Glomerular endothelial cell (primary cell): ENCODE data around the gene ARL6IP6. TPM values are rescaled to one million over a fixed set of nuclear protein-coding genes. Genes with fewer than 3 reads are reported as not detected.

Experiments
- DNase-seq: peaks from one replicate; pipeline ENCODE4 v3.0.0-alpha.2; 2011; ENCODE audit warnings: low read depth, low spot score; ENCODE audit errors: extremely low read depth
- total RNA-seq: library from RNA; depleted of rRNA; stranded (reverse); fragments of >200 nt; gene quantifications from 2 replicates; pipeline ENCODE4 v1.2.3, GENCODE V29; 2015

Gene ARL6IP6
- total RNA-seq: 26.0 and 29.2 TPM in 2 replicates

DNA sequence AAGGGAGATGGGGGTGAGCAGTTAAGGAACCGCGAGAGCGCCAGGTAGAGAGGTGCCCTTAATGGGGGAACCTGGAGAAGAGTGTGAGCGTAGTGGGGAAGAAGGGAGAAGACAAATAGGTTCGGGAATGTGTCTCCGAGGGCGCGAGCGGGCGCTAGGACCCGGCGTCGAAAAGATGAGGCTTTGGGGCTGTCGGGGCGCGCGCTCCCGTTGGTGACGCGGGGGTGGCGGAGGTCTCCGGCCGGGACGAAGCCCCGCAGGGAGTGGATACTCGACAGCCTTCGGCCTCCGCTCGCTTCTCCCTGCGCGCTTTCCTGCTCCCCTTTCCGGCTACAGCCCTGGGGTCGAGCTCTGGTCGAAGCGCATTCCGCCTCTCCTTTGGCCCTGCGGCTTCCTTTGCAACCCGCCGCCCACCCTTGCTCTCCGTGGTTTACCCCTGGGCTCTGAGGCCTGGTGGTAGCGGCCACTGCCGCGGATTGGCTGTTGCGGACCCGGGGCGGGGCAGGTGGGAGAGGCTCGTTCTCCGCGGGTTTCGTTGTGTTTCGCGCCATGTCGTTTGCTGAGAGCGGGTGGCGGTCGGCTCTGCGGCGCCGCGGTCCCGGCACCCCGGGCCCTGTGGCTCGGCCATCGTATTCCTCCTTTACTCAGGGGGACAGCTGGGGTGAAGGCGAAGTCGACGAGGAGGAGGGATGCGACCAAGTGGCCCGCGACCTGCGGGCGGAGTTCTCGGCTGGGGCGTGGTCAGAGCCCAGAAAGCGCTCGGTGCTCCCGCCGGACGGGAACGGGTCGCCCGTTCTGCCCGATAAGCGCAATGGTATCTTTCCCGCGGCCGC lies at the start of gene ARL6IP6:
TSS of gene ARL6IP6 (plus strand) at position 545 of the 833 bp plus-strand sequence. CDS start at position 550, 5 bp downstream.
- DNase-seq: peak; percentile 48

DNA sequence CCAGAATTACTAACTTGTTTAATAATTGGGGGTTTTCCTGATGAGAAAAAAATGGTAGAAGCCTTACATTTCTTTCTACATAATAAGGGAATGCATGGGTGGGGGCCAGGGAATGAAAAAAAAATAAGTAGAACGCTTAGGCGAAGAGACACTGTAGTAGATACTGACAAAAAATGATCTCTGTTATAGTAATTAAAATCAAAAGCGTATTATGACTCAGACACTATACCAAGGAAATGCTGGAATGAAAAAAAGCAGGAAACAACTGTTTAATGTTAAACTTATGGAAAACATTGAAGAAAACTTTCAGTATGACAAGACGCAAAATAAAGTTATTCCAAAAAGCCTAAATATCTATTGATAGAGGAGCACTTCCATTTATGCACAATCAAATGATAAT lies 44.1 kb upstream of the ARL6IP6 start:
- DNase-seq: no peak

DNA sequence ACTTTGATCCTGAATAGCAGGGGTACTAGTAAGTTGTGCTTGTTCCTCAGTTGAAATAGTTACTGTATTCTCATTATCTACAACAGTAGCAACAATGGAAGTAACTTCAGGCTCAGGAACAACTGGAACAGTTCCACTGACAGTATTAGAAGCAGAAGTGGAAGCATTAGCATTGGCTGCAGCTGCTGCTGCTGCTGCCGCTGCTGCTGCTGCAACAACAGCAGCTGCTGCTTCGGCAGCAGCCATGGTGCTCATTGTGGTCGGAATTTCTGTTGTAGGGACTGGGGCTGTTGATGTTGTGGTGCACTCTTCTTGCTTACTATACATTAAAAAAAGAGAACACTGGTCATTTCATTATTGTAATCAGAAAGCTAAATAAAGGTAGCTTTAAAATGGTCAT lies 42.0 kb upstream of the ARL6IP6 start:
- DNase-seq: no peak

DNA sequence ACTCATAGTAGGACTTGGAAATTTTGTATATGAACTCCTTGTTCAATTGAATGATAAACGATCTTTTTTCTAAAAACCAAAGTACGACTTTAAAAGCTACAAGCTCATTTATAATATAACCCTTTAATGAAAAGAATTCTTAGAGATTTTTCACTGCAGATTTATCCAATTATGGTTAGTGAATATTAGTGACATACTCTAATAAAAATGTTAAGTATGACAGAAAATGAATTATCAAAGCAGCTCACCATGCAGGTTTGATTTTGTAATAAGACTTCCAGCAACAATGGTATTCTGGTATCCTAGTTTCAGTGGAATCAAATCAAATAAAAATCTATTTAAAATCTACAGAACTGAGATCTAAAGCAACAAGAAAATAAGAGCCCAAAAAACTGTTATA lies 39.6 kb upstream of the ARL6IP6 start:
- DNase-seq: no peak

DNA sequence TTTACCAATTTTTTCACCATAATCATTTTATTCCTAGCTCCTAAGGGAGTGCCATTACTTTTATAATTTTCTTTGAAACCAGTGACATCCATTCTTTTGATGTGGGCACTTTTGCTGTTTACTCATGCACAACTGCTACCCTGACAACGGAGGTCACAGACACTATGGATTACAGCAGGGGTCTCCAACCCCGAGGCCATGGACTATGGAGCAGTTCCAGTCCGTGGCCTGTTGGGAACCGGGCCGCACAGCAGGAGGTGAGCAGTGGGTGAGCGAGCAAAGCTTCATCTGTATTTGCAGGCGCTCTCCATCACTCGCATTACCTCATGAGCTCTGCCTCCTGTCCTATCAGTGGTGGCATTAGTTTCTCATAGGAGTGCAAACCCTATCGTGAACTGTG lies 35.8 kb upstream of the ARL6IP6 start:
- DNase-seq: no peak

DNA sequence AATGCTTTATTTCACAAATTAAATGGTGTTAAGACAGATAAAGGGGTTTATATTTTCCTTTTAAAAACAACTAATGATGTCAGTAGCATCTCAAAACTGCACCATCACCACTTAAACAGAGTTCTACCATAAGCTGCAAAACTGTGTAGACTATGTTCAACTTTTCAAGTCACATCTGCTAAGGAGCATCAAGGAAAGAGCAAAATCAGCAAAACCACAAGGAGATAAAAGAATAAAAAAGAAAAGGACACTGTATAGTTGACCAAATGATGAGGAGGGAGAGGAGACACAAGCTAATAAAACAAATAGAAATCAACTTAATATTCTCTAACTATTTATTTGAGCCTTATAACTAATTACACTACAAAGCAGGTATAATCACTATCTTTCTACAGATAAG lies 35.0 kb upstream of the ARL6IP6 start:
- DNase-seq: no peak

DNA sequence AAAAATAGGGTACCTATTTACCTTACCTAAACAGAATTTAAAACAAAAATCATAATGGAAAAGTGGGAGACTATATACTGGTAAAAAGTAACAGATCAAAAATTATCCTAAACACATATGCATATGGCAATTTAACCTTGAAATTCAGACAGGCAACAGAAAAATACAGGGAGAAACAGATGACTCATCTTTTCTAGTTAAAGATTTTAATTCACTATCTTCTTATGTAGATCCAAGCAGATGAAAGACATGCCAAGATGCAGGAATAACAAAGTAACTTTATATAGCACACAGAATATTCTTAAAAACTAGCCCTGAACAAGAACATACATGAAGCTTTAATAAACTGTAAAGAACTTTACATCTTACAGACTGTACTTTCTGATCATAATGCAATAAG lies 32.1 kb upstream of the ARL6IP6 start:
- DNase-seq: no peak

DNA sequence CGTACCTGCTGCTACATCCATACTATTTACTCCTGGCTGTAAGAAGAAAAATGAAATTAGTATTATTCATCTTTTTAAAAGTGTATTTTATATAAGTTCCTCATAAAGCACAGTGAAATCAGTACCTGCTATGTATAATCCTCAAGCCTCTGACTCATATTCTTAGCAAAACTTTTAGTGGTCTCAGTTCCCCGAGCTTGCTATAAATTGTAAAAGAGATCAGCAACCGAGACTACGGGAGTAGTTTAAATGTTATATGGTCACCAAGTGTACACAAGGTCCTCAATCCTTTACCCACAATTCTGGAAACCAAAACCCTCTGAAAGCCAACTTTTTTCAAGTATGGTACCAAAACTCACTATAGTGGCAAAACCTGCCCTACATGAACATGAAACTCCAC lies 25.4 kb upstream of the ARL6IP6 start:
- DNase-seq: no peak

DNA sequence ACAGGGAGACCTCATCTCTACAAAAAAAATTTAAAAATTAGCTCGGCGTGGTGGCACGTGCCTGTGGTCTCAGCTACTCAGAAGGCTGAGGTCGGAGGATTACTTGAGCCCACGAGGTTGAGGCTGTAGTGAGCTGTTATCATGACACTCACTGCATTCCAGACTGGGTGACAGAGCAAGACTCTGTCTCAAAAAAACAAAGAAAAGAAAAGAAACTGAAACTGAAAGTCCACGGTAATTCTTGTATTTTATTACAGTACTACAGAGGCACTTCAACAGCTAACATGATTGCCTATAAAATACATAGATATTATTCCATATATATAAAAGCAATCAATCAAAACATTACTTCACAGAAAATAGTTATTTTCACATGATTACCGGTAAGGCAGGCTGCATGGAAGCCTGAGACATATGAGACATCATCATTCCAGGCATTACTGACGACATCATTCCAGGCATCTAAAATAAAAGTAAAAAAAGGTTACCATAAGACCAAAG lies 24.2 kb upstream of the ARL6IP6 start:
- DNase-seq: no peak

DNA sequence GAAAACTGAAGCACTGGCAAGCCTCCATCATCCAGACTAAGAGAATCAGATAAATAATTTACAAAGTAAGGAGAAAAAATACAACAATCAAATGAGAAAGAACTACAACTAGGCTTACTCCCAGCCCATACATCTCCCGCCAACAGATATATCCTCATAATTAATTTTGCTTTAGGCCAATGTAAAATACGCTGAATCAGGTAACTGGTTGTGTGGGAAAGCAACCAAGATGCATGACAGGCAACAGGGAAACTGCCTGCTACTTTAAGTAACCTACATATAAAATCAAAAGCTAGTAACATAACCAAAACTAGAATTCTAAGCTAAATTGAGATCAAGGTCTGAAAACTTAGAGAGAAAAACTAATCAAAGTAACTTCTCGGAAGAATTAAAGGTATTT lies 22.7 kb upstream of the ARL6IP6 start:
- no peak for DNase-seq

DNA sequence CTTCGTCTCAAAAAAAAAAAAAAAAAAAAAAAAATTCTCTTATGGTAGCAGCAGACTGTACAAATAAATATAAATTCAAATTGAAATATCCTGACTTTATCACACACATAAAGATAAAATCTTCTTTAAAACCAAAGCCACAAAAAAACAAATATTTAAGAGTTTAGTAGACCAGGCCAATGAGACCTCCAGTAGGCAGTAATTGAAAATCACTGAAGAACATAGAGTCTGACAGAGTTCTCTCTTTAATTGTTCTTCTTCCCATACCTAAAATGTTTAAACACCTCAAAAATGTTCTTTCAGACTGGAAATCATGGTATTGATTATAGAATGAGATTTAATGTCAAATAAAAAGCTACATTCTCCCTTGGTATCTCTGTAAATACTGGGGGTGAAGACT lies 21.9 kb upstream of the ARL6IP6 start:
- DNase-seq: no peak

DNA sequence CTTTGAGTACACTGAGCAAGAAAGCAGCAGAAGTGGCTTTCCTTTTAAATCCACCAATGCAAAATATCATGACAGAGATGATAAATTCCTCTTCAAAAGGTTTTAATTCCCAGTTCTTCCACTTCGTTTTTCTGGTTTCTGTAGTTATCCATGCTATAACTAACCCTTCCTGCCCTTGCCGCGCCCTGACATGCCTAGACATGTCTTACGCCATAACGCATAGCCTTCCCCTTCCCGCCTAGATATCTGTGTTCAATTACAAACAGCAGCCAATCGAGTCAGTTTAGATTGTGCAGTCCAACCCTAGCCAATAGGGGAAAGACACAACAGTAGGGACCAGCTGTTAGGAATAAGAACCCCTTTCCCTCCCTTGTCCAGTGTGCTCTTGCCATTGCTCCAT lies 17.2 kb upstream of the ARL6IP6 start:
- DNase-seq: no peak

DNA sequence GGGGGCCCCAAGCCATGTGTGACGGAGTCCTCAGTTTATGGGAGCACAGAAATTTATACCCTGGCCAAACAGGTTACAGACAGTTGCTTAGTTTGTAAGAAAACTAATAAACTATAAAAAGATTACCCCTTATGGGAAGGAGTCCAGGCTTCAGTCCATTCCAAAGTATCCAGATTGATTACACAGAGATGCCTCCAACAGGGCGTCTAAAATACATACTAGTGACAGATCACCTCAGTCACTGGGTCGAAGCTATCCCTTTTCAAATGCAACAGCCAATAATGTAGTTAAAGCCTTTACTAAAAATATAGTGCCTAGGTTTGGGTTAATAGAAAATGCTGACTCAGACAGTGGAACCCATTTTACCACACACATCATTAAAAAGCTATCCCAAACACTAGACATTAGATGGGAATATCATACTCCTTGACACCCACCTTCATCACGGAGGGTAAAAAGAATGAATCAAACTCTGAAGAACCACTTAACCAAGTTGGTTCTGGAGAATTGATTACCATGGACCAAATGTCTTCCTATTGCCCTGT lies 11.9 kb upstream of the ARL6IP6 start:
- DNase-seq: no peak

DNA sequence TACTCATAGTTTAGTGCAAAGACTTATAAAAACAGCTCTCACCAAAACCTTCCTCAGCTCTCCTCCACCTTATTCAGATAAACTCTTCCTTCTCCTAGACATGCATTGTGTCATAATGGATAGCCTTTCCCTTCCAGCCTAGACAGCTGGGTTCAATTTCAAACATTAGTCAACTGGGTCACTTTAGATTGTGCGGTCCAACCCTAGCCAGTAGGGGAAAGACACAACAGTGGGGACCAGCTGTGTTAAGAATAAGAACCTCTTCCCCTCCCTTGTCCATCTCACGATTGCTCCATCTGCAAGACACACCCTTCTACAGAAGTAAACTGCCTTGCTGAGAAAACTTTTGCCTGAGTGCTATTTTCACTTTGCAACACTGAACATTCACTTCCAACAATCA lies 9.7 kb upstream of the ARL6IP6 start:
- DNase-seq: no peak

DNA sequence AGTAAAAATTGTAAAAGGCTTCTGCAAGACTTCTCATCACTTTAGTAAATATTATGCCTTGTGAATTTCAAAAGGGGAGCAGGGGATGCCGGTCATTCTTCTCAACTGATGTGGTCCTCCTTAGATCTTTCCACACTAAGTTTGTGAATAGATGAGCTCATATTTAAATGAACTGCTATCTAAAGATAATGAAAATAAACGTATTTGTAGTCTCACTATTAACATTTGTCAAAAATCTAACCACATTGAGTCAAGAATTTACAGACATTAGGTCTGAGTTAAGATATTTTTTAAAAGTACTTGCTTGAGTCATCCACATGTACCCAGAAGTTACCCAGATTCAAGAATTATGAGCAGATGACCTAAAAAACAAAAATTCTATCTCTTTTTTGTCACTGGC lies 7.7 kb upstream of the ARL6IP6 start:
- no peak for DNase-seq

DNA sequence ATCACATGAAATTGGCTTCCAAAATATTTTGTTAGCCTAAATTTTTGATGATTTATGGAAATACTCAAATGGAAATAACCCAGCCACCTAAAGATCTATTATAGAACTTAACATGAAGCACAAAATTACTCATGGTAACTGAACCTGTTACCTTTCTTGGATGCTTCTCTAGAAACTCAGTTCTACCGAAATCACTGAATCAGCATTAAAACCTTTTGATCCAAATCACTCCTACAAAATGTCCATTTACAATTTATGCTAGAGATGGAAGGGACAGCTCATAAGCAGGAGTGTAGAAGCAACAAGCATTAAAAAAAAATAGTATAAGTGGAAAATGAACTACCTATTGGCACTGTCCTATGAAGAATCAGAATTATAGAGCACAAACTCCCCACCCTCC lies 3.3 kb upstream of the ARL6IP6 start:
- DNase-seq: no peak

DNA sequence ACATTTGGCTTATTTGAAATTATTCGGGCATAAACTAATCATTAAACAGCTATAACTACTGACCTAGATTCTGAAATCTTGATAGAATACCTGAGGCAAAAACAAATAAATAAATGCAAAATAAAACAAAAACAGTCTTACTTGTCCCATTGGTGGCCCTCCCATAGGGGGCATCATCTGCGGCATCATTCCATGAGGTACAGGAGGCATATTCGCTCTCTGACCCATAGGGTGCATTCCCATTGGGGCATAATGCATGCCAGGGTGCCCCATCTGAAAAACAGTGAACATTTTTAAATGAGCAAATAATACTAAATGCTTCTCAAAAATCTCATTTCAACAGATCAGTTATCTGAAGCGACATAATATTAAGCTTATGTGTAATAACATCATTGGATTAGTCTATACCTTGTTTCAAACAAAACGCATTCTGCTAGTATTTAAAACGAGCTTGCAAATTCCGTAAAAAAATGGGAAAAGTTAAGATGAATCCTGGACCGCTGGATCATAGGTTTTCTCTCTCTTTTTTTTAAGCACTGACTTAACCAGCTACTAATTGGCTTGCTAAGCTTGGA lies 2.5 kb upstream of the ARL6IP6 start:
- DNase-seq: no peak

DNA sequence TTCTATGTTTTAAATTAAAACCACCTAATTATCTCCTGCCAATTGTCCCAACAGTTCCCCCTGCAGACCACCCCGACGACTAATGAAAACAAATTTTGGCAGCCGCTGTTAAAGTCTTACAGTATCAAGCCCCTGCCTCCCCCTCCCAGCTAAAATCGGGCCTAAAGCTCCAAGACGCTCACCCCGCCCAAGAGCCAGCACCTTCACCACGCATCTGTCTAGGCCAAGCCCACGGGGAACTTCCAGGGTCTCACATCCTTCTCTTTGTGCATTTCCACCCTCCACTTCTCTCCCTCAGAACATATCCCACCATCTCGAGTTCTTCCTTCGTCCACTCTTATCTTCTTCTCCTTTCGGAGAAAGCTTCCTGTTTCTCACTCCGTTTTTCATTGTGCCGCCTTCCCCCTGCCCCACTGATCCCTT lies 1.6 kb upstream of the ARL6IP6 start:
- no peak for DNase-seq

DNA sequence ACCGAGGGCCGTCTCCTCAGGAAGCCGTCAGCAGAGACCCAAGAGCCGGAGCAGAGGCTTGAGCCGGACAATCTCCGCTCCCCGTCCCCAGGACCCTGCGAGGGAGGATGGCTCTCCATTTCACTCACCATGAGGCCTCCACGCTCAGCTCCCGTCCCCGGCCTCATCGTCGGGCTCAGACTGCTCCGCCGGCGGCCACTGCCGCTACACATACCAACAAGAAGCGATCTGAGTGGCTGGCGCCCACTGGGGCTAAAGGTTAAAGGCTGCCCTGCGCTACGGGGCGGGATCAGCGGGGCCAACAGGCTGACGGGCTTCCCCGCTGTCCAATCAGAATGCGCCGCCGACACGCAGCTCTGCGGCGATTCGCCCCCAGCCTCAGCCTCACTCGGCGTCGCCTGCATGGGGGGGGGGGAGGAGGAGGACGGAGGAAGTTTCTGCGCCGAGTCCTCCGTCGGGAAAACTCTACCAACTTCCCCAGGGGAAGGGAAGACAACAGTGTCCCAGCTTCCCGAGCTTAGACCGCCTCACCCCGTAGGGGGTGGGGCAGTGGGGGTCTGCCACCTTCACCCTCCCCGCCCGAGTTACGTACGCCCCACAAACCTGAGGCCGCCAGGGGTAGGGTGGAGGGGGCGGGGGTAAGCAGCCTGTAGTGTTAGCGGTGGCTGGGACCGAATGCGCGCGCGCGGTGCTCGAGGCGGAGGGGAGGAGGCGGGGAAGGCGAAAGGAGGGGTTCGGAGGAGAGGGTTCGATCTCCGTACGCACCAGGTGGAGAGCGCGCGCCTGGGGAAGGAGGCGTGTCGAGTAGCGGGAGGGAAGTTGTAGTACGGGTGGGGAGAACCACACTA lies 968 bp upstream of the ARL6IP6 start, which contains the start of gene PRPF40A:
TSS of gene PRPF40A (minus strand) at position 234 of the 848 bp plus-strand sequence. CDS start at position 212, 22 bp downstream.
- DNase-seq: peak; percentile 70

DNA sequence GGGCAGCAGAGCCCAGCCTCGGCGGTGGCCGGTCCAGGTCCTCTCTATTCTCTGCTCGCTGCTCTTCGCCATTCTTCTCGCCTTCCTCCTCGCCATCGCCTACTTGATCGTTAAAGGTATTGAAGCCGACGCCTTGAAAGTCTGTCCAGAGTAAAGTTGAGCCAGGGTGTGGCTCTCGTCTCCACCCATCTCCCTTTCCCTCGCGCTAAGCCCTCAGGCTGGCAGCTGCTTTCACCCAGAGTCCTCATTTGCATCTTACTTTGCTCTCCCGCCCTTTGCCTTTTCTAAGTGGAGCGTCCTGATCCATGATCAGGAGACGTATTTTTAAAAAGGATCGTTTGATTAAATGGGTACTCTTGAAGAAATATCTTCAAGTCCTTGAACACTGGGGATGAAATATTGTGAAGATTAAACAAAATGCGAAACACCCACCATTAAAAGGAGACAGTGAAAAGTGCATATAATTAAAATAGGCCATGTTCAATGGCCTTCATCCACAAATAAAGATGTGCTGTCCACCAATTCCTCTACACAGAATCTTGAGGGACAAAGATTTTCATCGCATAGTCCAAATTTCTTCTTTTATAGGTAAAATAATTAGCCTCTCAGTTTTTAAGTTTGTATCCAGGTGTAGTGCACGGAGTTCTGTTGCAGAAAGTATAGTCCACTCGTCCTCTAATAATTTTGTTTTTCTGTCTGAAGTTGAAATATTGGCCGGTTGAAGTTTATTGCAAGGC lies 657 bp downstream of the ARL6IP6 start:
- DNase-seq: no peak
